ENCODE measurements around the gene SNAPIN.
A peak's percentile ranks its signal among the peaks of the same experiment; 100 is the strongest.
"Not testable (repeated sequence)": the region's sequence is repeated elsewhere in the genome, so short reads cannot be mapped to it uniquely, and the experiment has no call there.

Gene SNAPIN

GRCh38 chr1:153639280-153639679 lies 19.2 kb upstream of the SNAPIN start:
- no peak for DNase-seq (ENCODE audit: insufficient read length, low spot score)
- TF ChIP-seq CTCF (IDR thresholded peaks at IDR 0.05; ENCODE audit: insufficient read depth, missing control alignments), result no peak
- FAIRE-seq, result no peak

GRCh38 chr1:153640213-153640612 lies 18.3 kb upstream of the SNAPIN start:
- DNase-seq (ENCODE audit: insufficient read length, low spot score), result not testable (repeated sequence)

GRCh38 chr1:153640861-153641260 lies 17.6 kb upstream of the SNAPIN start:
- no peak for TF ChIP-seq CTCF (IDR thresholded peaks at IDR 0.05; ENCODE audit: insufficient read depth, missing control alignments)
- DNase-seq (ENCODE audit: insufficient read length, low spot score), result no peak
- FAIRE-seq, result peak; percentile 73

More at GRCh38 chr1:153640213-153640612, 18.3 kb upstream of the SNAPIN start:
- FAIRE-seq, result not testable (repeated sequence)

- no peak for TF ChIP-seq CTCF (IDR thresholded peaks at IDR 0.05; ENCODE audit: insufficient read depth, missing control alignments)
- DNase-seq (ENCODE audit: insufficient read length, low spot score), result no peak
- FAIRE-seq, result no peak
Observed at GRCh38 chr1:153642161-153642560, 16.3 kb upstream of the SNAPIN start.

- TF ChIP-seq CTCF (IDR thresholded peaks at IDR 0.05; ENCODE audit: insufficient read depth, missing control alignments), result no peak
- DNase-seq (ENCODE audit: insufficient read length, low spot score) (no peak), FAIRE-seq (no peak)
Observed at GRCh38 chr1:153643100-153643499, 15.4 kb upstream of the SNAPIN start.

- DNase-seq (ENCODE audit: insufficient read length, low spot score) (no peak), FAIRE-seq (no peak)
- no peak for TF ChIP-seq CTCF (IDR thresholded peaks at IDR 0.05; ENCODE audit: insufficient read depth, missing control alignments)
Observed at GRCh38 chr1:153643816-153644215, 14.7 kb upstream of the SNAPIN start.

- no peak for DNase-seq (ENCODE audit: insufficient read length, low spot score)
- no peak for FAIRE-seq
- no peak for TF ChIP-seq CTCF (IDR thresholded peaks at IDR 0.05; ENCODE audit: insufficient read depth, missing control alignments)
Observed at GRCh38 chr1:153646672-153647345, 11.7 kb upstream of the SNAPIN start.

GRCh38 chr1:153647346-153647714 lies 11.2 kb upstream of the SNAPIN start:
- no peak for TF ChIP-seq CTCF (IDR thresholded peaks at IDR 0.05; ENCODE audit: insufficient read depth, missing control alignments)
- FAIRE-seq (no peak), DNase-seq (ENCODE audit: insufficient read length, low spot score) (no peak)
